OCI-LY7 (cell line): ENCODE results near the gene SGTA. TPM values are rescaled to one million over a fixed set of nuclear protein-coding genes. Genes with fewer than 3 reads are reported as not detected.

Source experiments
- BruUV-seq: library from RNA; stranded (reverse); fragments of 400-500 nt; replicated peaks from 2 replicates; lab custom pipeline; 2021; lab: Mats Ljungman, UMichigan
- CTCF ChIA-PET: fragments of 300-600 bp; sonication (Branson Sonifier 250); formaldehyde crosslinking; loops from one replicate; lab custom pipeline; 2022; ENCODE audit warnings: antibody characterized with exemption; ENCODE audit not compliant: unreplicated experiment; lab: Charles Lee
- POLR2A ChIA-PET: fragments of 300-600 bp; sonication (Branson Sonifier 250); formaldehyde crosslinking; loops from one replicate; lab custom pipeline; 2022; ENCODE audit warnings: antibody characterized with exemption; lab: Charles Lee
- DNase-seq: peaks from one replicate; pipeline ENCODE4 v3.0.0-alpha.2; 2015; ENCODE audit warnings: low spot score
- H2AFZ ChIP-seq: fragments of 200-600 bp; sonication (generic), shearing (Covaris generic); 2 replicates; pipeline ENCODE4 v1.6.1; 2014; ENCODE audit warnings: mild to moderate bottlenecking, antibody characterized with exemption, low read length, moderate library complexity
- H3K27ac ChIP-seq: fragments of 200-600 bp; sonication (generic); 2 replicates; pipeline ENCODE4 v1.5.1; 2014; ENCODE audit warnings: mixed run types, low read depth, mild to moderate bottlenecking, moderate library complexity, low read length, inconsistent platforms; ENCODE audit not compliant: poor library complexity, severe bottlenecking
- H3K36me3 ChIP-seq: fragments of 200-600 bp; sonication (generic); 2 replicates; pipeline ENCODE4 v1.6.1; 2014; ENCODE audit warnings: mild to moderate bottlenecking, antibody characterized with exemption, low read length, moderate library complexity, mixed read lengths; ENCODE audit not compliant: insufficient read depth
- H3K4me1 ChIP-seq: fragments of 200-600 bp; sonication (generic); 2 replicates; pipeline ENCODE4 v1.5.1; 2014; ENCODE audit warnings: mild to moderate bottlenecking, low read length; ENCODE audit not compliant: insufficient read depth, poor library complexity, severe bottlenecking
- H3K4me2 ChIP-seq: fragments of 200-600 bp; sonication (generic); 2 replicates; pipeline ENCODE4 v1.6.1; 2014; ENCODE audit warnings: mild to moderate bottlenecking, low read length
- H3K4me3 ChIP-seq: fragments of 200-600 bp; sonication (generic); 2 replicates; pipeline ENCODE4 v1.5.1; 2014; ENCODE audit warnings: mild to moderate bottlenecking, low read depth, low read length; ENCODE audit not compliant: poor library complexity, severe bottlenecking
- H3K79me2 ChIP-seq: fragments of 200-600 bp; sonication (generic); 2 replicates; pipeline ENCODE4 v1.6.1; 2016; ENCODE audit warnings: low read depth, mild to moderate bottlenecking, low read length, moderate library complexity, mixed read lengths; ENCODE audit not compliant: insufficient read depth
- H3K9me2 ChIP-seq: fragments of 200-600 bp; sonication (generic); 2 replicates; pipeline ENCODE4 v1.6.1; 2016; ENCODE audit warnings: mild to moderate bottlenecking, low read length, mixed read lengths; ENCODE audit not compliant: insufficient read depth
- H3K9me3 ChIP-seq: fragments of 200-600 bp; sonication (generic); 2 replicates; pipeline ENCODE4 v1.6.1; 2014; ENCODE audit warnings: mild to moderate bottlenecking, mixed run types, low read length, mixed read lengths
- H4K20me1 ChIP-seq: fragments of 200-600 bp; sonication (generic); 2 replicates; pipeline ENCODE4 v1.6.1; 2014; ENCODE audit warnings: mild to moderate bottlenecking, antibody characterized with exemption, low read length, moderate library complexity, mixed read lengths; ENCODE audit not compliant: insufficient read depth
- CTCF ChIP-seq: fragments of 200-600 bp; sonication (generic); conservative IDR thresholded peaks from 2 replicates; pipeline ENCODE4 v1.5.1; 2014; ENCODE audit warnings: mild to moderate bottlenecking, antibody characterized with exemption, low read length, moderate library complexity, mixed read lengths
- EZH2phosphoT487 ChIP-seq: fragments of 200-600 bp; sonication (generic); IDR thresholded peaks from 2 replicates; pipeline ENCODE4 v1.6.1; 2018; ENCODE audit warnings: low read depth, borderline replicate concordance, mild to moderate bottlenecking, mixed run types, antibody characterized with exemption, low read length, moderate library complexity, mixed read lengths
- intact Hi-C: fragments of 100-400 bp; cut with micrococcal nuclease; formaldehyde crosslinking; loops from one replicate; pipeline ENCODE4 v1.10.0; 2022; ENCODE audit not compliant: unreplicated experiment
- total RNA-seq, 2 experiments: library from RNA; depleted of rRNA in 1 of 2; stranded (reverse); fragments of >200 nt in 1 of 2; shearing (Covaris generic) in 1 of 2; gene quantifications; 2 replicates each; pipeline ENCODE4 v1.2.3, GENCODE V29; 2014 to 2022

The SGTA gene
- total RNA-seq, 2 experiments from 2014 or later: 68.2 to 82.4 TPM

GRCh38 chr19:2791440-2791839 lies 8.4 kb upstream of the SGTA start:
- Histone ChIP-seq H3K4me2 (no peak overlapping the region), H4K20me1 (peaks cover 12% of the 10 kb centered on the region), H3K36me3 (peaks cover 92% of the 10 kb centered on the region), H3K4me1 (peaks cover 18% of the 10 kb centered on the region), H2AFZ (no peak overlapping the region), H3K9me2 (no peaks in the 10 kb centered on the region), H3K9me3 (no peaks in the 10 kb centered on the region), H3K79me2 (peaks cover 26% of the 10 kb centered on the region), H3K4me3 (no peak overlapping the region), H3K27ac (no peak overlapping the region)
- ChIA-PET POLR2A (no interaction called here), CTCF (no interaction called here)
- no TSS peak for BruUV-seq
- intact Hi-C loops: no loop called here
- TF ChIP-seq CTCF (no peak), EZH2phosphoT487 (no peak)
- DNase-seq: no peak

- no peaks in the 10 kb centered on the region for H3K9me3 ChIP-seq
- H3K4me1 ChIP-seq: peaks cover 23% of the 10 kb centered on the region
- POLR2A ChIA-PET: no interaction called here
- TF ChIP-seq CTCF (no peak), EZH2phosphoT487 (no peak)
- intact Hi-C loops: no loop called here
- peaks cover 12% of the 10 kb centered on the region for H4K20me1 ChIP-seq
- no peaks in the 10 kb centered on the region for H3K9me2 ChIP-seq
- no peak overlapping the region for H3K4me3 ChIP-seq
- no peak overlapping the region for H3K27ac ChIP-seq
- no TSS peak for BruUV-seq
- H3K4me2 ChIP-seq: no peak overlapping the region
- no peak for DNase-seq
- H3K79me2 ChIP-seq: peaks cover 33% of the 10 kb centered on the region
- peaks cover 84% of the 10 kb centered on the region for H3K36me3 ChIP-seq
- H2AFZ ChIP-seq: no peak overlapping the region
- CTCF ChIA-PET: no interaction called here
Measured at GRCh38 chr19:2790557-2791271, 7.6 kb upstream of the SGTA start.

GRCh38 chr19:2790194-2790556 lies 7.1 kb upstream of the SGTA start:
- ChIA-PET CTCF (no interaction called here), POLR2A (no interaction called here)
- Histone ChIP-seq H3K9me3 (no peaks in the 10 kb centered on the region), H3K9me2 (no peaks in the 10 kb centered on the region), H3K36me3 (peaks cover 79% of the 10 kb centered on the region), H3K4me2 (no peak overlapping the region), H4K20me1 (peaks cover 12% of the 10 kb centered on the region), H2AFZ (no peak overlapping the region), H3K79me2 (peaks cover 36% of the 10 kb centered on the region), H3K4me3 (no peak overlapping the region), H3K4me1 (peaks cover 23% of the 10 kb centered on the region), H3K27ac (no peak overlapping the region)
- no peak for DNase-seq
- BruUV-seq: no TSS peak
- intact Hi-C loops: no loop called here
- TF ChIP-seq EZH2phosphoT487 (no peak), CTCF (no peak)
